ENCODE measurements around the gene CDX2.

Gene CDX2

GRCh38 chr13:27928353-27928804, 40.7 kb downstream of the CDX2 start:
- DNase-seq: no peak

GRCh38 chr13:27927444-27928352, 41.4 kb downstream of the CDX2 start:
- no peak for DNase-seq

GRCh38 chr13:27926644-27927434, 42.3 kb downstream of the CDX2 start:
- DNase-seq: no peak

- no peak for DNase-seq
These were observed 43.7 kb downstream of the CDX2 start for GRCh38 chr13:27925220-27925991.

GRCh38 chr13:27924529-27925141, 44.5 kb downstream of the CDX2 start:
- DNase-seq: no peak

GRCh38 chr13:27923794-27924528, 45.2 kb downstream of the CDX2 start:
- no peak for DNase-seq

GRCh38 chr13:27922883-27923612, 46.1 kb downstream of the CDX2 start:
- DNase-seq: no peak

GRCh38 chr13:27921961-27922882, 46.9 kb downstream of the CDX2 start:
- DNase-seq: no peak

- no peak for DNase-seq
These were observed 47.6 kb downstream of the CDX2 start for GRCh38 chr13:27921421-27921960.

- no peak for DNase-seq
These were observed 48.3 kb downstream of the CDX2 start for GRCh38 chr13:27920677-27921420.

GRCh38 chr13:27919934-27920676, 49.0 kb downstream of the CDX2 start, which contains the start of gene PDX1:
TSS of gene PDX1 (plus strand) at chr13:27920000. CDS start at chr13:27920139, 139 bp downstream.
- DNase-seq: no peak

GRCh38 chr13:27919659-27919933, 49.5 kb downstream of the CDX2 start:
- DNase-seq: no peak

- DNase-seq: no peak
These were observed 50.0 kb downstream of the CDX2 start for GRCh38 chr13:27918918-27919658.

- no peak for DNase-seq
These were observed 50.8 kb downstream of the CDX2 start for GRCh38 chr13:27918041-27918917.

GRCh38 chr13:27917121-27917947, 51.8 kb downstream of the CDX2 start:
- DNase-seq: no peak
